Stimulated activated CD4-positive, alpha-beta T cell treated with anti-CD3 and anti-CD28 coated beads, TNF-alpha, amount 100 ng/mL, for 48 hours (primary cell): ENCODE measurements around the gene NUMB.
A peak's percentile ranks its signal among the peaks of the same experiment; 100 is the strongest.

ENCODE experiments used
- DNase-seq, 3 donors: peaks; one replicate each; pipeline ENCODE4 v3.0.0-alpha.2; 2020; ENCODE audit warnings: low read depth in 3 of 3

Gene NUMB

GRCh38 chr14:73245480-73246325, 212.6 kb downstream of the NUMB start:
- peak in 2 of 3 donors; percentile 14 to 38 for DNase-seq

- DNase-seq: no peak
Measured at GRCh38 chr14:73244541-73245290, 213.6 kb downstream of the NUMB start.

- no peak for DNase-seq
Measured at GRCh38 chr14:73243748-73244147, 214.6 kb downstream of the NUMB start.

GRCh38 chr14:73243341-73243740, 215.0 kb downstream of the NUMB start:
- DNase-seq: no peak

GRCh38 chr14:73242357-73242901, 215.9 kb downstream of the NUMB start:
- no peak for DNase-seq

- DNase-seq: no peak
Measured at GRCh38 chr14:73241481-73242165, 216.7 kb downstream of the NUMB start.

GRCh38 chr14:73240816-73241480, 217.4 kb downstream of the NUMB start:
- DNase-seq: no peak

GRCh38 chr14:73239393-73240241, 218.7 kb downstream of the NUMB start:
- no peak for DNase-seq

GRCh38 chr14:73238941-73239340, 219.4 kb downstream of the NUMB start:
- no peak for DNase-seq

GRCh38 chr14:73238424-73238852, 219.9 kb downstream of the NUMB start:
- DNase-seq: no peak

GRCh38 chr14:73237786-73238423, 220.4 kb downstream of the NUMB start:
- no peak for DNase-seq

- no peak for DNase-seq
Measured at GRCh38 chr14:73237219-73237785, 221.0 kb downstream of the NUMB start, which contains the start of gene PAPLN. PAPLN (plus strand) TSS chr14:73237506; CDS start chr14:73239779, 2,273 bp downstream.

- DNase-seq: no peak
Measured at GRCh38 chr14:73236752-73237218, 221.6 kb downstream of the NUMB start.

GRCh38 chr14:73236157-73236556, 222.2 kb downstream of the NUMB start:
- DNase-seq: no peak

GRCh38 chr14:73235531-73236155, 222.7 kb downstream of the NUMB start:
- no peak for DNase-seq

GRCh38 chr14:73234586-73235394, 223.6 kb downstream of the NUMB start:
- no peak for DNase-seq

GRCh38 chr14:73234029-73234428, 224.3 kb downstream of the NUMB start:
- no peak for DNase-seq

- no peak for DNase-seq
Measured at GRCh38 chr14:73233564-73233963, 224.8 kb downstream of the NUMB start.
